GM21360 (cell line): Measurements from ENCODE around the gene GNGT1.
"Not testable (repeated sequence)": the region's sequence is repeated elsewhere in the genome, so short reads cannot be mapped to it uniquely, and the experiment has no call there.

ENCODE experiments used
- ATAC-seq: cut with Tn5 transposase; IDR thresholded peaks from one replicate; pipeline ENCODE4 v1.9.1; 2021; ENCODE audit warnings: mild to moderate bottlenecking, moderate library complexity; ENCODE audit not compliant: unreplicated experiment

GNGT1 gene

DNA sequence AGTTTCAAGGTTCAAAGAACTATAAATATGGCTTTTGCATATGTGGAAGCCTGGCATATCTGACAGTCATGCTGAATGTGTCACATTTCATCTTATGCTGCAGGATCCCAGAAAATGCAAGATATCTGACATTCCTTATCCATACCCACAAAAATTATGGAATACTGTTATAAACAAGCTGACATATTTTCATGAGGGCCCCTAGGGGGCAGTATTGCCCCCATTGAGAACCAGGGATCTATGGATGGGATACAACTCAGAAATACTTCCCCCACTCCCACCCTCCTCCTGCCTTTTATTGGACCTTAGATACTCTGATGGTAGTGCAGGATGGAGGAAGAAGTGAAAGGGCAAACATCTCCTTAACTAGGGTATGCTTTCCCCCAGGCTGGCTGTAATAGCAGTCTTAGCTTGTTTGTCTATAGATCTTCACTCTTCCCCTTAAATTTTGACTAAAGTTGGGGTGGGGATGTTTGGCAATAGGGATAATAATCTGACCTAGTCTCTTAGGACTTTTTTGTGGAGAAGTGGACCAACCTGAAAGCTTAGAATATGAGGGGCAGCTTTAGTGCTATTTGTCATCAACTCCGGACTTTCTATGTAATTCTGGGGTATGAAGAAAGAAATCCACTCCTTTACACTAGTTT, 3.5 kb upstream of the GNGT1 start:
- no peak for ATAC-seq

DNA sequence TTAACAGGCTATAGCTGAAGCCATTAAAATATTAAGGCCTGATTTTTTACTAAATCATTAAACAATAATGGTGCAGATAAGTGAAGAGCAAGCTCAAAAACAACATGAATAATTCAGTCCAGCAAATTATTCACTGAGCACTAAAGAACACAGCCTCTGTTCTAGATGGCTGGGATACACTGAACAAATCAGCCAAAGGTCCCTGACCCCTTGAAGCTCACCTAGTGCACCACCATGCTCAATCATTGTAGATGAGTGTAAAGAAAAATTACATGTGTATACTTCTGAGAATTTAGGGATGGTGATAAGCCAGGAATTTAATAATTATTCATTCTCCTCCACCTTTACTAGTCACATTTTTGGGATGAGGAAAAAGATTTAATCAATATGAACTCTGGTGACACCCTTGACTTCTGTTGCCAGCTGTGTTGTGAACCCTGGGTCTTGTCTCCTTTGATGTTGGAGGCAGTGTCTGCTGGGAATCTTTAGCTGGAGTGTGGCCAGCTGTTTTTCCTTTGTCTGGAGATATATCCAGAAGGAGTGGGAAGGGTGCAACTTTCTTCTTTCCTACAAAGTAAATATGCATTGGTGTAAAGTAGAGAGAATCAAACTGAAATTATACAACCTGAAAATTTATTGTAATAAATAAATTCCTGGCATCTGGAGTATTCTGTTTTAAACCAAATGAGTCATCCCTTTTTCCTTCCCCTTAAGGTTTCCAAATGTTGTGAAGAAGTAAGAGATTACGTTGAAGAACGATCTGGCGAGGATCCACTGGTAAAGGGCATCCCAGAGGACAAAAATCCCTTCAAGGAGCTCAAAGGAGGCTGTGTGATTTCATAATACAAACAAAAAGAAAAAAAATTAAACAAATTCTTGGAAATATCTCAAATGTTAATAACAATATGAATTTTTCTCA, 4.0 kb downstream of the GNGT1 start:
- ATAC-seq = no peak

DNA sequence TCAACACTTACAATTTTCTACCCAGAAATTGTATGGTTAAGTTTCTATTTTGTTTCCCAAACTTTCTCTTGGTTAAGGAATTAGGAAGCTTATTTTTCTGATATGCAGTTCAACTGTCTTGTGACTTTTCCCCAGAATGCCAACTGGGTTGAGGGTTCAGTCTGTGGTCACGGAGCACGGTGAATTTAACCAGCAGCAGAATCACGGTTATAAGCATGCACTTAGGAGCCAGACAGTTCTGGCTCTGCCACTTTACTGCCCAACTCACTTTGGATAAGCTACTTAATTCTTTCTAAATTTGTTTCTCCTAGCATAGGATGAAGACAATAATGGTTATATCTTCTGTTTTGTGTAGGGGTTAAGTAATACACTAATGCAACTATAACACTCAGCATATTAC, 4.9 kb downstream of the GNGT1 start:
- ATAC-seq = not testable (repeated sequence)

DNA sequence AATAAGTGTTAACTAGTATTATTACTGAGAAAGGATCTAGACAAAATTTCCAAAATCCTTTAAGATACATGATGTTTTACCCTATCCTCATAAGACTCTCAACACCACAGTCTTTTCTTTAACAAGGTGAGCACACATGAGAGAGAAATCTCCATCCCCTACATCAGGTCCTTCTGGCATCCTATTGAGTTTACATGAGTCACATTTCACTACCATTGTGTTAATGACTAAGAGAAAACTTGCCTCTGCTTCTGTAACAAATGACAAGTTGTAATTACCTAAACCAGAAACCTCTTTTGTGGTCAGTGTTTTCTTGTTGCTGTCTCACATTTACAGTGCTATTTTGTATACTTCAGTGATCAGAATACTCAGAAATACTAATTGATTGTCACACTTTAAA, 5.3 kb downstream of the GNGT1 start:
- ATAC-seq = peak; percentile 72

DNA sequence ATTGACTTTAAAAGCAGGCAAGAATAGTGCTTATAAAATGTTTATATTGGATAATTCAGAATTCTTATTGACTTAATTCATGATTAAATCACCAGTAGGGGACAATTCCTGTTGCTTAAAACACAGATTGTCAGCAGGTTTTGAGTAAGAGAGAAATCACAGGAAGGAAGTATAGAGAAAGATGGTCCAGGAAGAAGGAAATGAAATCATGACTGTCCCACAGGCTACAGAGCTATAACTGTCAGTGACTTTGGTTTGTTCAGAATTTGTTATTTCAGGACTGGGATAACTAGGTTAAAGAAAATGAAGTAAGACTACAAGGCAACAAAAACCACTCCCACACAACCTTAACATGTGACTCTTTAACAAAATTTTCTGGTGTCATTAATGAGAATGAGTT, 6.8 kb downstream of the GNGT1 start:
- no peak for ATAC-seq

DNA sequence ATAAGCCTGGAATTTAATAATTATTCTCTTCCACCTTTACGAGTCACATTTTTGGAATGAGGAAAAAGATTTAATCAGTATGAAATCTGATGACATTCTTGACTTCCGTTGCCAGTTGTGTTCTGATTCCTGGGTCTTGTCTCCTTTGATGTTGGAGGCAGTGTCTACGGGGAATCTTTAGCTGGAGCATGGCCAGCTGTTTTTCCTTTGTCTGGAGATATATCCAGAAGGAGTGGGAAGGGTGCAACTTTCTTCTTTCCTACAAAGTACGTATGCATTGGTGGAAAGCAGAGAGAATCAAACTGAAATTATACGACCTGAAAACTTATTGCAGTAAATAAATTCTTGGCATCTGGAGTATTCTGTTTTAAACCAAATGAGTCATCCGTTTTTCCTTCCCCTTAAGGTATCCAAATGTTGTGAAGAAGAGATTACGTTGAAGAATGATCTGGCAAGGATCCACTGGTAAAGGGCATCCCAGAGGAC, 8.3 kb downstream of the GNGT1 start:
- ATAC-seq = no peak

DNA sequence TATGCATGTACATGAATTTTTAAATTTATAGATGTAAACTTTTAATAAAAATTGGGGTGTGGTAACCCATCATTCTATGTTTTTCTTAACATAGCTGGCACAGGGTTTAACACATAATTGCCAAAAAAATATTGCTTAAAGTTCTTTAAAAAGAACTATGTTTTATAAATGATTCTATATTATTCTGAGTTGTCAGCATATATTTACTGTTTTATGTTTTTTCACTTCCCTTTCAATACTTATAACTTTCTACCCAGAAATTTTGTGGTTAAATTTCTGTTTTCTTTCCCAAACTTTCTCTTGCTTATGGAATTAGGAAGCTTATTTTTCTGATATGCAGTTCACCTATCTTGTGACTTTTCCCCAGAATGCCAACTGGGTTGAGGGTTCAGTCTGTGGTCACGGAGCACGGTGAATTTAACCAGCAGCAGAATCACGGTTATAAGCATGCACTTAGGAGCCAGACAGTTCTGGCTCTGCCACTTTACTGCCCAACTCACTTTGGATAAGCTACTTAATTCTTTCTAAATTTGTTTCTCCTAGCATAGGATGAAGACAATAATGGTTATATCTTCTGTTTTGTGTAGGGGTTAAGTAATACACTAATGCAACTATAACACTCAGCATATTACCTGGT, 9.0 kb downstream of the GNGT1 start:
- ATAC-seq = not testable (repeated sequence)

DNA sequence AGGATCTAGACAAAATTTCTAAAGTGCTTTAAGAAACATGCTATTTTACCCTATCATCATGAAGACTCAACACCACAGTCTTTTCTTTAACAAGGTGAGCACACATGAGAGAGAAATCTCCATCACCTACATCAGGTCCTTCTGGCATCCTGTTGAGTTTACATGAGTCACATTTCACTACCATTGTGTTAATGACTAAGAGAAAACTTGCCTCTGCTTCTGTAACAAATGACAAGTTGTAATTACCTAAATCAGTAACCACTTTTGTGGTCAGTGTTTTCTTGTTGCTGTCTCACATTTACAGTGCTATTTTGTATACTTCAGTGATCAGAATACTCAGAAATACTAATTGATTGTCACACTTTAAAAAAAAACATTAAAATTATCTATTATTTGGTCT, 9.5 kb downstream of the GNGT1 start:
- ATAC-seq = not testable (repeated sequence)

DNA sequence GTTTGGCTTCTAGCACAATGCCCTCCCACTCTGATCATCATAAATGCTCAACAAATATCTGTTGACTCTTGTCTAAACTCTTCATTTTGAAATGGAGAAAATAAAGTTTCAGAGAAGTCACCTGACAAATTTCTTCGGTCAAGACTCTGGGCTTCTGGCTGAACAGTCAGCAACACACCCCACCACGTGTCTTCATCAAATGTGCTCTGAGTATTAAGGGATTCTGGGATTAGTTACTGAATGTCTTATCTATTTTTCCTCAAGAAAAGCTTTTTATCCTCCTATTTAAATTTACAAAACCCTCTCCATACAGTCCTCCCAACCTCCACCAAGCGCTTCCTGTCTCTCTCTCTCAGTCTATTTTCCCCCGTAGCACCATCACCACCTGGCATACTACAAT, 9.9 kb downstream of the GNGT1 start:
- ATAC-seq = not testable (repeated sequence)

DNA sequence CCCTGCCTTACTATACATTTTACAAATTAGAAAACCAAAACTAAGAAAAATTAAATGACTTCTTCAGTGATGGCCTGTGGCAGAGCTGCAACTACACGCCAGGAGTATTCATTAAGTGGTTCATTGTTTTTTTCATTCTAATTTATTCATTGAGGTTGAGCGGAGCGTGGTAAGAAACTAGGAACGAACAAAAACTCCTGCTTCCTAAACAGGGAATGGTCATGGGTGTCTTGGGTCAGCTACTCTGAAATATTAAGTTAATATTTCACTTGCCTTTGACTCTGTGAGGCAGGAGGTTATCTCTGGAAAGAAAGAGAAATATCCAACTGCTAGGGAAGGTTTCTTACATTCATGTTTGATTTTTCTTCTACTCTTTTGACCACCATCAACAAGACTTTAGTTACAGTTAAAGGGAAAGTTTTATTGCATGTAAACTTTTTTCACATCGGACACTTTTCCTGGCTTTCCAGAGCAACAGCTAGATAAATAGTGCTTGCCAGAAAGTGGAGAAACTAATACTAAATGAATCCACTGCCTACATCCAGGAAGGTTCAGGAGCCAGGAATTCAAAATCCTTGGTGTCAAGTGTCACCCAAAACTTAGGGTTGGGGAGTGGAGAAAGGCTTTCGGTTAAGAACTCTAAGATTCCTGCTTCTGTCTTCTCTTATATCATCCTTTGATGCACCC, 14.3 kb downstream of the GNGT1 start:
- no peak for ATAC-seq

DNA sequence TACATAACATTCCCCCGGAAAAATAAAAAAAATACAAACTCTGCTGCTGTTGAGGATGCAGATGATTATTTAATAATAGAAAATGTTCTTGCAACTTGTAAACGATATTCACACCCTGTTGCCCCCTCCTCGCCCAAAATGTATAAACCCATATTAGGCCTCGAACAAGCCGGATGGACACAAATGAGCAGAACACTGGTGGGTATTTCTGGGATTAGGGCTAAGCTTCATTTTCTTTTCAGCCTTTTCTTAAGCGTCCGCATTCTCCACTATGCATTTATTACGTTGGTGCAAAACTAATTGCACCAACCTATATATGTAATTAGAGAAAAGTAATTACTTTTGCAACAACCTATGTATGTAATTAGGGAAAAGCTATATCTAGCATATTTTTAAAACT, 14.8 kb downstream of the GNGT1 start:
- no peak for ATAC-seq

DNA sequence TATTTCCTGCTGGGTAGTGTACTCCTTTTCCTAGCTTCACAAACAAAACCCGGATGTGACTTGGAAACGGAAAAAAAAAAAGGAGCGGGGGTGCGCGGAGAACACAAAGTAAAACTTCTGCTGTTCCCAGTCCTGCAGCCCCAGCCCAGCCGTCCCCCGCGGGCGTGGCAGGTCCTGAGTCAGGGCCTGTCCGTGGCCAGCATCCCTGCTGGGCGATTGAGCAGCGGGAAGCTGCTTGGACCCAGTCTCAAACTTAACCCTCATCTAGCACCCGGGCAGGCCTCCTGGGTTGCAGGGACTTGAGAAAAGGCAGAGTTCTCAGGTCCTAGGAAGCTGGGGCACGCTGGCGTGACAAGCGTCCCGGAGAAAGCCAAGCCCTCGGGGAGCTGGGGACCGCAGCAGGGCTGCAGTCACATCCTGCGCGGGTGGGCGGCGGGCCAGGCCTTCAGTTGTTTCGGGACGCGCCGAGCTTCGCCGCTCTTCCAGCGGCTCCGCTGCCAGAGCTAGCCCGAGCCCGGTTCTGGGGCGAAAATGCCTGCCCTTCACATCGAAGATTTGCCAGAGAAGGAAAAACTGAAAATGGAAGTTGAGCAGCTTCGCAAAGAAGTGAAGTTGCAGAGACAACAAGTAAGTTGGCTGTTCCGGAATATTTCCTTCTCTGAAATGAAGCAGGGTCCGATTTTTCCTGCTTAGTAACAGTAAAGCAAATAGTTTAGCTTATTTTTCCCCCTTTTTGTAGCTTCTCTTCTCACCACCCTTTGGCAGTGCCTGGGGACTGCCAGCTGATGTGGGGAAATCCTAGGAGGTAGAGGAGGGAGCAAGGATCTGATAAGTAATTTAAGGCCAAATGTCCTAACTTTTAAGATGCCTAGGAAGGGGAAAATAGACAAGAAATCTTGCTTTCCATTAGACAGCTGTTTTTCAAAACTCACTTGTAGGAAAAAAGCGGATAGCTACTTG, 15.5 kb downstream of the GNGT1 start, which contains the start of gene GNG11:
Gene GNG11 (plus strand): TSS at position 129 of the 960 bp plus-strand sequence. CDS start 403 bp downstream, at position 532.
- peak; percentile 87 for ATAC-seq

DNA sequence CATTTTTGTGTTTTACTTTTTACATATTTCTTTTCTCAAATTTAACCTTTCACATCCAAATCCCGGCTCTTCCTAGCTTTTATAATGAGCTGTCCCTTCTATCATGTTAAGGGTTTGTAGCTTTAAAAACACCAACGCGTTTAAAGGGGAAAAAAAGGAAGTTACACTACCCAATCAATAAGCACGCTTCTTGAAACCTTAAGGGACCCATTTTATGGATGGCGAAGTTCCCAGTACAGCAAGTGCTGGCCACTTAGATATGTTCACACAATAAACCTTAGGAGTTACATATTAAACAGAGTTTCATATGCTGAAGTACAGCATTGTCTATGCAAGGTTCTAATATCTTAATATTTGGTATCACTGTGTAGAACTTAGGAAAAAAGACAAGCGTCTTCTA, 16.9 kb downstream of the GNGT1 start:
- no peak for ATAC-seq

DNA sequence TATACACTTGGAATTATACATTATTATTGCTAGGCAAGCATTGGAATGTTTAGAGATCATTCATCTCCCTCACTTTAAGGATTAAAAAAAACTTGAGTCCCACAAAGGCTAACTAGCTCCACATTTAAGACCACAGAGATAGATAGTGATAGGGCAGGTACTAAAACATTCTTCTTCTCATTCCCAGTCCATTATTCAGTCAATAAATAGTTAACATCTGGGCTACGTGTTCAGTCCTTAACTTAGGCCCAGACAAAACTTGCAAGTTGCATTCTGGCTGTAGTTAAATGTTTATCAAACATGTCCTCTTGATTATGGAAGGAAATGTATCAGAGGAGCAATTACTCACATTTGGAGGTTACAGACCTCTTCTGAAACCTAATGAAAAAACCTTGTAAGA, 17.6 kb downstream of the GNGT1 start:
- ATAC-seq = no peak

DNA sequence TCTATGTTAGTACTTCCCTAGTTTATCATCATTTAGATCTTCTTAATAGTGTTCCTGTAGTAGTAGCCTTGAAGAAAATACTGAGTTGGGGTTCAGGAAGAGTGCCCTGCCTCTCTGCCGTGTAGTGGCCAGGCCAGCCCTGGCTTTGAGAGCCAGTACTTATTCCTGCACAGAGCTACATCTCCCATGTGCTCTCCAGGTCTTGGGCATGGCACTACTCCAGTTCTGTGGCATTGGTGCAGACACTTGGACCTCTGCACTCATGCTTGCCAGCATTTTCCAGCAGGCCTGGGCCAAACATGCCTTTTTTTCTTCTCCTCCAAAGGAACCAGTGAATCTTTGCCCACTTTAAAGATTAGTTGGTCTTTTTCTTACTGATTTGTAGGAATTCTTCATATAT, 20.4 kb downstream of the GNGT1 start:
- no peak for ATAC-seq

DNA sequence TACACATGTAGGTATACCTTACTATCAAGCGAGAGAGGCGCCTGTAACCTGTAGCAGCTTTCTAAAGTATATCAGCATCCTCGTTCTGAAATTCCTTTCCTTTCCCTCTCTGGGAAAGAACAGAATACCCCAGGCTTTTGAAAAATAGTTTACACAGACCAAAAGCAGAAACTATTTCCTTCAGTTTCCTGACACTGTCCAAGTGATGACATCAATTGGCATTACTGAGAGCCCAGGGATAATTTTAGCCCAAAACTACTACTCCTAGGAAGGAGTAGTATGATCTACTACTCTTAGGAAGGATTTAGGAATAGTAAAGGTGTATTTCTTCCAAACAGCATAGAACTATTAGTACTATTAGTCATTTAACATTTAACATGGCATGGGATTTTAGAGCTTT, 21.2 kb downstream of the GNGT1 start:
- ATAC-seq = no peak

DNA sequence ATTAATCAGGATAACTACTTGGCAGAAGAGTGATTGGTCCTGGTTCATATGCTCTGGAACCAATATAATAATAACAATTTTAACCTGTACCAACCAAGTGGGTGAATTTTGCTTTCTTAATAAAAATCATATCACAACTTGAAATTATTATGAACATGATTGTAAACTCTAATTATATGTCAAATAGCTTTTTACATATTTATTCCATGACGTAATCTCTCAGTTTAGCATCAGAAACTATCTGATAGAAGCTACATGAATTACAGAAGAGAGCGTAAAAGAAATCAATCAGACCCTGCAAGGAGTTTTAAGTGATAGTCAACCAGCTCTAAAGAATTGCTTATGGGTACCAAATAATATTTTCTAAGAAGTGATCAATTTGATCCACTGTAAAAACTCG, 25.3 kb downstream of the GNGT1 start:
- no peak for ATAC-seq

DNA sequence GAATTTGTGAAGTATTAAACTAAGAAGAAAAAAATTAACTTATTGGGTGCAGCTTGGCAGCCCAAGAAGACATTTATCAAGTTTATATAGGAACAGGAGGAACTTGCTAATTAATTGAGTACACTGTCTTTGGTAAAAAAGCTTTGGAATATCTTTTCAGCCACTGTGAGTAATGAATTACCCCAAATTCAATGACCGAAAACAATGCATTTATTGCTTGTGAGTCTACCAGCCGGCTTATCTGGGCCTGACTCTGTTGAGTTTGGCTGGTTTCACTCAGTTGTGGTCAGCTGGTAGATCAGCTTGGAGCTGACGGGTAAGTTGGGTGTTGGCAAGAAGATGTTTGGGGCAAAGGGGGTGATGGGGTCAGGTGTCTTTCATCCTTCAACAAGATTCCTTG, 26.8 kb downstream of the GNGT1 start:
- ATAC-seq = no peak

DNA sequence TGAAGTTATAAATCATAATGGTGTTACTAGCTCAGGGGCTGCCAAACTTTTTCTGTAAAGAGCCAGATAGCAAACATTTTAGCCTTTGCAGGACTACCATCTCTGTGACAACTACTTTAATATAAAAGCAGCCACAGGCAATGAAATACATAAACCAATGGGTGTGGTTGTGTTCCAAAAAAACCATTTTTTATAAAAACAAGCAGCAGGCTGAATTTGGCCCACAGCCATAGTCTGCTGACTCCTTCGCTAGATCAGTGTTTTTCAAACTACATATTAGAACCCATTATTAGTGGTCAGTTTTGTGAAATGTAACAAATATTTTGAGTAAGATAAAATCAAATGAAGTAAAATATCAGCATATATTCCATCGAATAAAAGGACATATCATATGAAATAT, 28.7 kb downstream of the GNGT1 start:
- ATAC-seq = no peak

DNA sequence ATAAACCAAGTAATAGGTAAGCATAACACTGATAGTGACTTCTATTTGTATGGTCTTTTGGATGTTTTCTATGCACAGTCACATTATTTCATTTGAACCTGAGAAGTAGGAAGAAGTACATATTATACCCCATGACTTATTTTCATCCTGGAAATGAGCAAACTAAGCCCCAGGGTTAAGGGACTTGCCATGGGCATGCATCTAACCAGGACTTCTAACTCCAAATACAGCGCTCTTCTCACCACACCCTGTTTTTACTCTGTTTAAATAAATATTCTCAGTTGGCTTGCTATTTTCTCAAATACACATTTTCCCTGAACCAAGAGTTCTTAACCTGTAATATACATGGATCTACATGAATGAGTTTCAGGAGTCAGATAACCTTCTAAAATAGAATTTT, 31.5 kb downstream of the GNGT1 start:
- ATAC-seq = no peak
